ENCODE data around the gene GIGYF2. TPM values are rescaled to one million over a fixed set of nuclear protein-coding genes. Genes with fewer than 3 reads are reported as not detected.

The GIGYF2 gene
- total RNA-seq, 1 experiment from 2014 or later = 55.3 TPM

GRCh38 chr2:232877940-232878511 is 180.9 kb downstream of the GIGYF2 start:
- no CpG with 5 or more reads among the region's 13 CpGs for WGBS (ENCODE audit: extremely low coverage, insufficient read length, low lambda C conversion rate)
- Histone ChIP-seq H3K18ac (ENCODE audit: insufficient read length, low read depth, low read length) (no peak overlapping the region), H2BK20ac (ENCODE audit: low read depth, low read length, poor library complexity, severe bottlenecking) (no peak overlapping the region), H2BK5ac (ENCODE audit: insufficient read length, low read length) (no peak overlapping the region), H2BK120ac (ENCODE audit: low read depth, low read length, poor library complexity, severe bottlenecking) (no peak overlapping the region), H3K27me3 (ENCODE audit: insufficient read depth, low read length) (peaks cover 8% of the 10 kb centered on the region; the same call in 1 of the 2 replicates), H3K23ac (ENCODE audit: insufficient read length, low read depth, low read length) (no peak overlapping the region), H3K4ac (ENCODE audit: low read depth, low read length) (no peak overlapping the region), H4K20me1 (ENCODE audit: control insufficient read depth, insufficient read depth, insufficient read length) (no peaks in the 10 kb centered on the region), H3K79me1 (ENCODE audit: insufficient read depth, low read depth, low read length, poor library complexity, severe bottlenecking) (no peaks in the 10 kb centered on the region), H3K14ac (ENCODE audit: insufficient read depth, low read length) (no peak overlapping the region), H2AFZ (ENCODE audit: low read length) (no peak overlapping the region), H3K4me2 (ENCODE audit: insufficient read depth, insufficient read length, low read length) (no peak overlapping the region), H3K27ac (ENCODE audit: insufficient read length, low read depth, low read length) (no peak overlapping the region), H3K79me2 (ENCODE audit: insufficient read depth, low read length) (no peaks in the 10 kb centered on the region), H3T11ph (ENCODE audit: low read length) (no peak overlapping the region), H2AK5ac (ENCODE audit: insufficient read length, low read length) (no peak overlapping the region), H3K56ac (ENCODE audit: insufficient read length, low read depth, low read length) (no peak overlapping the region), H2BK15ac (ENCODE audit: low read depth, low read length) (no peak overlapping the region), H3K9ac (ENCODE audit: extremely low read depth, insufficient read length, low read length) (no peak overlapping the region), H2BK12ac (ENCODE audit: insufficient read length, low read depth, low read length) (no peak overlapping the region), H4K5ac (ENCODE audit: insufficient read length, low read depth, low read length) (no peak overlapping the region), H3K4me1 (ENCODE audit: insufficient read depth, low read length) (no peaks in the 10 kb centered on the region), H4K8ac (replicated peaks; ENCODE audit: insufficient read length, low read depth, low read length) (no peak overlapping the region), H4K91ac (ENCODE audit: insufficient read length, low read depth, low read length) (no peak overlapping the region), H3K23me2 (ENCODE audit: insufficient read length, low read depth, low read length, poor library complexity, severe bottlenecking) (peaks cover 7% of the 10 kb centered on the region), H3K9me3 (ENCODE audit: control insufficient read depth, low read depth, low read length) (no peaks in the 10 kb centered on the region)
- no peak for TF ChIP-seq CTCF (conservative IDR thresholded peaks at IDR 0.05)
- no peaks in the 10 kb centered on the region; a peak in 2 of 7 replicates for H3K36me3 Mint-ChIP-seq (ENCODE audit: insufficient read depth in 1 of 3, low read depth in 3 of 3)
- H3K4me3 Mint-ChIP-seq = peak overlapping the region in 1 of 2 experiments; percentile 73; a peak in 2 of 5 replicates
- peaks cover 33% of the 10 kb centered on the region for H3K27me3 Mint-ChIP-seq (ENCODE audit: low read depth)
- H3K9me3 Mint-ChIP-seq = no peaks in the 10 kb centered on the region; a peak in 1 of 5 replicates
- DNase-seq = no peak
- no peak overlapping the region for H3K27ac Mint-ChIP-seq
- peaks cover 0 to 3% of the 10 kb centered on the region in 2 experiments; a peak in 1 of 4 replicates for H3K4me1 Mint-ChIP-seq

All from H9 (cell line).